HG03469 (cell line): Measurements from ENCODE around the gene FOXC2.

ENCODE experiments used
- ATAC-seq: cut with Tn5 transposase; IDR thresholded peaks from one replicate; pipeline ENCODE4 v1.9.1; 2021; ENCODE audit warnings: mild to moderate bottlenecking, moderate library complexity, moderate number of reproducible peaks; ENCODE audit not compliant: unreplicated experiment

FOXC2 gene

DNA sequence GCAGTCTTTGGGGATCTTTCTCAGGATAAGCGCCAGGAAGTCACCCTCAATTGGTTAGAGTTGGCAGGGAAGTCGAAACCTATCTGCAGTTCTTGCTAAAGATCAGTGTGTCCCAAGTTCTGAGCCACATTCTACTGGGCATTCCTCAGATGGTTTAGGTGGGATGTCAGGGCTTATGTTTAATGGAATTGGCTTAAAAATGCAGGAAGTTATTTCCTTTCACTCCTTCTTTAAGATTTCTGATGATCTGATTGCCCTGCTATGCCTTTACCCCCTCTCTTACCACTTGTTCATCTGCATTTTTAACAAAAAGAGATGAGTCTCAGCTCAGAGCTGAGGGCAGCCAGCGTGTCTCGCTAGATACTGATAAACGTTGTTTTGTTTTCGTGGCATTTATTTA lies 42.5 kb downstream of the FOXC2 start:
- no peak for ATAC-seq

DNA sequence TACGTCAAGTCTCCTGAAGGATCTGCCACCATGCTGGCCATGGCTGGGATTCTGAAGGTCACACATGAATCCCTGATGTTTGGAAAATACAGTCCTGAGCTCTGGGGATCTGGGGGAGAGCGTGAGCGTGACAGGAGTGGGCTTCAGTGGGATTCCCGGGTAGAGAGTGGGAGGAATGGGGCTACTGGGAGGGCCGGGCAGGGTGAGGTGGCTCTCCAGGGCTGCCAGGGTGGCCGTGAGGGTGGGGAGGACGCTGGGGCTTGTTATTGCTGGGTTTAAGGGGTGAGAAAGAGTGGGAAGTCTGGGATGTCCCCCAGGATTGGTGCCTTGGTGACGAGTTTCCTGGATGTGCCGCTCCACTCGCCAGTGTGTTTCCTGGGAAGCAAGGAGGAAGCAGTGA lies 43.0 kb downstream of the FOXC2 start:
- ATAC-seq: no peak

DNA sequence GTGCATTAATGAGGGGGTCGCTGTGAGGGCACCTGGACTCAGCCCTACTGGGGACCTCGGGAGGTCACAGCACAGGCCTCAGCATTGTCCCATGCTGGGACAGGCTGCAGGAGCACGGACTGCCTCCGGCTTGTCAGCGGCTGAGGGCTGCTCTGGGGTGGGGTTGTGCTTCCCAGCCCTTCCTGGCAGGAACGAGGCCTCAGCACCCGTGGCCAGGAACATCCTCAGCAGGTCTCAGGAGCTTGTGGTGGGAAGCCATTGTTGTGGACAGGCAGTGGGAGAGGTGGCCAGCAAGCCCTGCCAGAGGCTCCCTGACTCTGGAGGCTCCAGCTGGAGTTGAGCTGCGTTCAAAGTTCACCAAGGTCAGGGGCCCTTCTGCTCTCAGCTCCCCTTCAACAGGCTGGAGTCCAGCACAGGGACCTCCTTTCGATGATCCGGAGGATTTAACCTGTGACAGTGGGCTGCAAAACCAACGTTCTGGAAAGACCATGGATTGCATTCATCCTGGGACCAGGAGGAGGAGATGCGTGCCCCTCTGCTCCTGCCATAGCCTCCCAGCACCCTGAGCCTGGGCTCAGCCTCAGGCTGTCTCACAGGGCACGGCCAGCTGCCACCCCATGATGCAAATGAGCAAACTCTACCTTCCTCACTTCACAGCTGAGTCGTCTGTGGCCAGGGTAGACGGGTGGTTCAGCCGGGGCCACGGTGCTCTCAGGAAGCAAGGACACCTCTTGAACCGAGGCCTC lies 44.3 kb downstream of the FOXC2 start:
- ATAC-seq: no peak

DNA sequence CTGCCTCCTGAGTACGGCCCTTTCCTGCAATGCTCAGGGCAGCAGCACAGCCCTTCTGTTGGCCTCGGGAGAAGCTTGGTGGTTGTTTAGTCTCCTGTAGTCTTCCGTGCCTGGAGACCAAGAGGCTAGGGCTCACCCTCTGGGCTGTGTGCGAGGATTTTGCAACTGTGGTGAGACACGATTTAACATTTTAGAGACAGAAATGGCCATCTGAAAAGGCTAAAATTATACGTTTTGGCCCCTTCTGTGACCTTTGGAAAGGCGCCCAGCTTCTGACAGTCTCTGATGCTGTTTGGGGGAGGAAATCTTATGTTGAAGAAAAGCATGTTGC lies 44.9 kb downstream of the FOXC2 start:
- no peak for ATAC-seq

DNA sequence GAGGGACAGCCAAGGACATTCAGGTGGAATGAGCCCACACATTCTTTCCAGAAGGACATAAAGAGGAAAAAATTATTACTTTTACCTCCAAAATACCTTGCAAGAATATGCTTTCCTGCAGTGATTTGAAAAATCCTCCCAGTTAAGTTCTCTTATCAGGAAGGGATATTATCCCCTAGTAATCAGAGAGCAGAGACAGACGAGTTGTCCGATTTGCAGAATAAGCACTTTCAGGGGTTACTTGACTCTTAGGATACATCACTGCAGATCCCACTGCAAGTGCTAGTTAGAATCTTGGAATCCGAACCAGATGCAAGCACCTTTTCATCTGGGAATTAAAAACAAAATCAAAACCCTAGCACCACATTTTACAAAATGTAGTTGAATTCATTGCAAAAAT lies 45.3 kb downstream of the FOXC2 start:
- ATAC-seq: no peak

DNA sequence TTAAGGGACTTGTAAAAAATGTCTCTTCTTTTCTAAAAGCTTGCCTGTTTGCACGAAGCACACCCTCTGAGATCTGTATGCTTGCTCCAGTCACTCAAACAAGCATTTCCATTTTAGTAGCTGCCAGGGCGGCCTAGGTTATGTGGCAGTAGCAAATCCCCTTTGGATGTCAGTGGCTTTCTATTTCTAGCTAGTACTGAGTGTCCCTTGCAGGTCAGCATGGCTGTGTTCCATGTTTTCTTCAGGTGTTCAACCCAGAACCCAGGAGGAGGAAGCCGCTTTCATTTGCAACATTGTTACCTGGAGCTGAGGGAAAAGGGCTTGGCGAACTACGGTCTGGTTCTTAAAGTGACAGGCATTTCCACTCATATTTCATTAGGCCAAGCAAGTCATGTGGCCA lies 48.1 kb downstream of the FOXC2 start:
- ATAC-seq: no peak

DNA sequence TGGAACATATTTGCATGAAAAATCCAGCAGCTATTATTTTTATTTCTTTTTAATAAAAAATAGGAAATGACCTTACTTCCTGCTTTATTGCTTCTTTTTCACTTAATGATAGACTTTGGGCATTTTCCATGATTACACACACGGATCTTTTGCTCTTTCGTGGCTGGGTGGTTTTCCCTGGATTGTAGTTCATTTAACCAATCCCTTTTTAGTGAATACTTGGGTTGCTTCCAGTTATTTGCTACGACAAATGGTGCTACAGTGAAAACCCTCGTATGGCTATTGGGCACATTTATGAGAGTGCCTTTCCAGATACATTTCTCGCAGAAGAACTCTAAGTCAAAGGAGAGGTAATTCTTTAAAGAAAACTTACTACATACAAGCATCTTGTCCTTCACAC lies 50.3 kb downstream of the FOXC2 start:
- no peak for ATAC-seq

DNA sequence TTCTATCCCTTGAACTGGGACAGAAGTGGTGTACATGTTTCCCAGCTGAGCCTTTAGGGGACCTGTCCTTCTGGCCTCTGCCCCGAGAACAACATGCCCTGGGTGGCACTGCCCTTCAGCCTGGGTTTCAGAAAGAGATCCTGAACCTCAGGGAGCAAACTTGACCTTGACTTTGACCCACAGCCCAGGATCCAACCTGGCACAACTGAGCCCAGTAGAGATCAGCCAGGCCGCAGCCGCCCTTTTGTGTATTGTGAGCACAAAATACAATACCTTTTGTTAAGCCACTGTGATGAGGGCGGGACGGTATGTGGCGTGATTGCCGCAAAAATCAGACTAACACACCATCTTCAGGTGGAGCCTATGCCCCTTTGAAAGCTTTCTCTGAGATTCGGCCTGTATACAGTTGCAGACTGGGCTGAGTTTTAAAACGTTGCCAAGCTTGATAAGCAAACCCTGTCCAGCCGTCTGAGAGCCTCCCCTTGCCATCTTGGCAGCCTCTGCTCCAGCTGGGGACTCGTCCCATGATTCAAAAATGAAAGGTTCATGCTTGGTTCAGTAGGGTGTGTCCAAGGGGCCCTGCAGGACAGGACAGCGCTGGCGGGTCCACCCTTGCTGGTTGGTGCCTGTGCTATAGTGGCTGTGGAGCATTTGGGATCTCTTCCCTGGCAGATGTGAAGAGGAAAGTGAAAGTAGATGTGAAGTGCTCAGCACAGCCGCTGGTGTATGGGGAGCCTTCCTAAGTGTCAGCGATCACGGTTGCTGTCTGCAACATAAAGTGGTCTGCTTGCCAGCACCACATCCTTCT lies 52.0 kb downstream of the FOXC2 start:
- ATAC-seq: no peak
